ENCODE results near the gene ANKZF1.

DNA sequence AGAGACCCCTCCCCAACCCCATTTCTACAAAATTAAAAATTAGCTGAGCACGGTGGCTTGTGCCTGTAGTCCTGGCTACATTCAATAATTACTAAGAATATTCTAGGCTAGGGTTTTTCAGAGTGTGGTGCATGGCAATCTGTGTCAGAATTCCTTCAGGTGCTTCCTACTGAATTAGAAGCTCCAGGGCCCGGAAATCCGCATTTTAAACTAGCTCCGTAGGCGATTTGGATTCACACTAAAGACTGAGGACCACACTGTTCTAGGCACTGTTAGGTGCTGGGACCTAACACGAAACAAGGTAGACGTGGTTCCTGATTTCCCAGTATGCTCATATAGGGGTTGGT lies 23.7 kb upstream of the ANKZF1 start:
- no peak for TF ChIP-seq ZNF70 (CRISPR knock-in tag; IDR thresholded peaks at IDR 0.05)
- TF ChIP-seq ZNF8 (CRISPR knock-in tag; IDR thresholded peaks at IDR 0.05), result no peak
- TF ChIP-seq ESRRG (CRISPR knock-in tag; IDR thresholded peaks at IDR 0.05), result no peak
- TF ChIP-seq, protein P1, sequence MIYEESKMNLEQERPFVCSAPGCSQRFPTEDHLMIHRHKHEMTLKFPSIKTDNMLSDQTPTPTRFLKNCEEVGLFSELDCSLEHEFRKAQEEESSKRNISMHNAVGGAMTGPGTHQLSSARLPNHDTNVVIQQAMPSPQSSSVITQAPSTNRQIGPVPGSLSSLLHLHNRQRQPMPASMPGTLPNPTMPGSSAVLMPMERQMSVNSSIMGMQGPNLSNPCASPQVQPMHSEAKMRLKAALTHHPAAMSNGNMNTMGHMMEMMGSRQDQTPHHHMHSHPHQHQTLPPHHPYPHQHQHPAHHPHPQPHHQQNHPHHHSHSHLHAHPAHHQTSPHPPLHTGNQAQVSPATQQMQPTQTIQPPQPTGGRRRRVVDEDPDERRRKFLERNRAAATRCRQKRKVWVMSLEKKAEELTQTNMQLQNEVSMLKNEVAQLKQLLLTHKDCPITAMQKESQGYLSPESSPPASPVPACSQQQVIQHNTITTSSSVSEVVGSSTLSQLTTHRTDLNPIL (CRISPR knock-in tag; IDR thresholded peaks at IDR 0.05; ENCODE audit: low read depth), result no peak
- no peak for TF ChIP-seq GLIS3 (CRISPR knock-in tag; IDR thresholded peaks at IDR 0.05)
- no peak for TF ChIP-seq ZNF565 (CRISPR knock-in tag; conservative IDR thresholded peaks at IDR 0.05; ENCODE audit: low read depth)
- no peak for TF ChIP-seq PATZ1 (CRISPR knock-in tag; IDR thresholded peaks at IDR 0.05; ENCODE audit: borderline replicate concordance)
- no peak for TF ChIP-seq TCF4 (CRISPR knock-in tag; IDR thresholded peaks at IDR 0.05; ENCODE audit: borderline replicate concordance)
- no peak for TF ChIP-seq TOX (CRISPR knock-in tag; IDR thresholded peaks at IDR 0.05; ENCODE audit: borderline replicate concordance)
- TF ChIP-seq ARNTL (CRISPR knock-in tag; IDR thresholded peaks at IDR 0.05; ENCODE audit: borderline replicate concordance, low read depth), result no peak
- TF ChIP-seq, protein P2, sequence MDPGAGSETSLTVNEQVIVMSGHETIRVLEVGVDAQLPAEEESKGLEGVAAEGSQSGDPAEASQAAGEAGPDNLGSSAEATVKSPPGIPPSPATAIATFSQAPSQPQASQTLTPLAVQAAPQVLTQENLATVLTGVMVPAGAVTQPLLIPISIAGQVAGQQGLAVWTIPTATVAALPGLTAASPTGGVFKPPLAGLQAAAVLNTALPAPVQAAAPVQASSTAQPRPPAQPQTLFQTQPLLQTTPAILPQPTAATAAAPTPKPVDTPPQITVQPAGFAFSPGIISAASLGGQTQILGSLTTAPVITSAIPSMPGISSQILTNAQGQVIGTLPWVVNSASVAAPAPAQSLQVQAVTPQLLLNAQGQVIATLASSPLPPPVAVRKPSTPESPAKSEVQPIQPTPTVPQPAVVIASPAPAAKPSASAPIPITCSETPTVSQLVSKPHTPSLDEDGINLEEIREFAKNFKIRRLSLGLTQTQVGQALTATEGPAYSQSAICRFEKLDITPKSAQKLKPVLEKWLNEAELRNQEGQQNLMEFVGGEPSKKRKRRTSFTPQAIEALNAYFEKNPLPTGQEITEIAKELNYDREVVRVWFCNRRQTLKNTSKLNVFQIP (CRISPR knock-in tag; IDR thresholded peaks at IDR 0.05; ENCODE audit: borderline replicate concordance, low read depth), result no peak

Measured in SK-N-SH treated with all-trans-retinoic acid at 6 μM for 48 hours (cell line).